Measurements from ENCODE around the gene FNIP2.

Gene FNIP2

DNA sequence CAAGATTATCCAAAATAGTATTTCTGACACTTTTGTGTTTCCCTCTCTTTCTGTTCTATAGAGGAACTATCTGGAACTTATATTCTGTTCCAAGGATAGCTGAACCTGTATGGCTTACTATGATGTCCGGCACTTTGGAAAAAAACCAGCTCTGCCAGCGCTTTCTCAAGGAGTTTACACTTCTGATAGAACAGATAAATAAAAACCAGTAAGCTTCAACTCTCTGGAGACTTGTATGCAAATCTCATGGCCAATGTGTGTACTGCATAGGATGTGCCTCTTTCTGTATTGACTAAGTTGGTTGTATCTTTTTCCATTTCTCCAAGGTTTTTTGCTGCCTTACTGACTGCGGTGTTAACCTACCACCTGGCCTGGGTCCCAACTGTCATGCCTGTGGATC is 92.5 kb downstream of the FNIP2 start:
- Histone ChIP-seq H3K4me1 (ENCODE audit: insufficient read depth, low read length) (no peaks in the 10 kb centered on the region), H3K4me3 (ENCODE audit: low read length) (no peak overlapping the region), H3K9me3 (ENCODE audit: insufficient read depth, low read depth, low read length) (no peaks in the 10 kb centered on the region), H3K27ac (ENCODE audit: low read depth, low read length) (no peak overlapping the region), H3K27me3 (ENCODE audit: insufficient read depth, low read length) (no peaks in the 10 kb centered on the region), H3K9ac (ENCODE audit: low read depth, low read length) (no peak overlapping the region), H3K36me3 (ENCODE audit: insufficient read depth, low read length) (peaks cover 23% of the 10 kb centered on the region)
- 92% methylated on average over 3 of the region's 3 CpGs for WGBS

DNA sequence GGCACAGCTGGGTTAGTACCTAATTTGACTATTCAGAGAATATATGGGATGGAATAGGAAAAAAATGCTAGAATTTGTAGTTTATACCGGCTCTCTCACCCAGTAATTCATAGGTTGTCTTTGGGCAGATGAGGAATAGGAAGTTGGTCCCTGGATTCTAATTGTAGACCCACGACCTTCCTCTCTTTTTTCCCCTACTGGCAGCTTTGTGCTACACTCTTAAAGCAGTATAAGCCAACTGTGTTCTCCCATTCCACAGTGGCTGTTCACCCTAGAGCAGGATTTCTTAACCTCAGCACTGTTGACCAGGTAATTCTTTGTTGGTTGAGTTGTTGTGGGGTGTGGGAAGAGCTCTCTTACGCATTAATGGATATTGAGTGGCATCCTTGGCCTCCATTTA is 92.9 kb downstream of the FNIP2 start:
- no peaks in the 10 kb centered on the region for H3K9me3 ChIP-seq (ENCODE audit: insufficient read depth, low read depth, low read length)
- no peak overlapping the region for H3K27ac ChIP-seq (ENCODE audit: low read depth, low read length)
- H3K9ac ChIP-seq (ENCODE audit: low read depth, low read length): no peak overlapping the region
- H3K4me1 ChIP-seq (ENCODE audit: insufficient read depth, low read length): no peaks in the 10 kb centered on the region
- 85% methylated on average over 3 of the region's 3 CpGs for WGBS
- peaks cover 23% of the 10 kb centered on the region for H3K36me3 ChIP-seq (ENCODE audit: insufficient read depth, low read length)
- no peak overlapping the region for H3K4me3 ChIP-seq (ENCODE audit: low read length)
- H3K27me3 ChIP-seq (ENCODE audit: insufficient read depth, low read length): no peaks in the 10 kb centered on the region

DNA sequence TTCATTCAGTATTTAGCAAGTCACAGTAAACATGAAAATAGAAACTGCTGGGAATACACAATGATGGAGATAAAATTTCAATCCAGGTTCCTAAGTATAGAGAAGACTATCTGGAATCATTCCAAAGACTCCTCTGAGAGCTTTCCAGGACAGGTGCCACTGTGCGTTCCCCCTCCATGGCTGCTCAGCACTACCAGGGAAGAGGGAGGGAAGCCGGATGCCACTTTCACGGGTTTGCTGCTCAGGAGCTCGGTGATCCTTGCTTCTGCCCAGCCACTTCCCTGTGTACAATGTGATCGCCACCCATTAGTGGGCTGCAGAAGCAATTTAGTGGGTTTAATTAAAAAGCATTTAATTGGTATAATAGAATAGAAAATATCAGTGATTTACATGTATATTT is 94.5 kb downstream of the FNIP2 start:
- peaks cover 23% of the 10 kb centered on the region for H3K36me3 ChIP-seq (ENCODE audit: insufficient read depth, low read length)
- H3K9ac ChIP-seq (ENCODE audit: low read depth, low read length): no peak overlapping the region
- no peaks in the 10 kb centered on the region for H3K9me3 ChIP-seq (ENCODE audit: insufficient read depth, low read depth, low read length)
- WGBS: 98% methylated on average over 5 of the region's 5 CpGs
- H3K4me3 ChIP-seq (ENCODE audit: low read length): no peak overlapping the region
- no peaks in the 10 kb centered on the region for H3K4me1 ChIP-seq (ENCODE audit: insufficient read depth, low read length)
- H3K27me3 ChIP-seq (ENCODE audit: insufficient read depth, low read length): no peaks in the 10 kb centered on the region
- no peak overlapping the region for H3K27ac ChIP-seq (ENCODE audit: low read depth, low read length)

DNA sequence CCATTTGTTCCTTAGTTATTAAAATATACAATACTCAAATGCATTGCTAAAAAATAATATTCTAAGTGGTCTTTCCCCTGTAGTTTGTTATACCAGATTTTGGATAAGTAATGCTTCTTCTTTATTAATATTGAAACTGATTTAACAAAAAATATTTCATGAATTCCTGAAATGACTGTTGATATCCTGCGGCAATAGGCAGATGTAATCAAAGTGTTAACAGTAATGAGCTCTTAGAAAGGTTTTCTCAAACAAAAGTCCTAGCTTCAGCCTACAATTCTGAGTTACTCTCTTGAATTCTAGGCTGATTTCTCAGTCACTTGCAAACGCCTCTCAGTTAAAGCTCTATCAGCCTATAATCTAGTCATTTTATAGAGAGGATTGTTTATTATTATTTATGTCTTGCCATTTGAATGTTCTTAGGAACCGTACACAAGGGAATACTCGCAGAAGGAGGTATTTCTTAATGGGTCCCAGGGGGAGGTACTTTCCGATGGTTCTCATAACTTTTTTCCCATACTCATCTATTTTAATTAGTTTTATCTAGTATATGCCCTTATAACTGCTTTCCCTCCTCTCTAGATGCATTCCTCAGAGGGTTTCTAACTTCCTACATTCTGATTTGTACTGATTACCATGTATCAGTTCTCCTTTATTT is 96.8 kb downstream of the FNIP2 start:
- H3K9ac ChIP-seq (ENCODE audit: low read depth, low read length): no peak overlapping the region
- H3K4me3 ChIP-seq (ENCODE audit: low read length): no peak overlapping the region
- H3K4me1 ChIP-seq (ENCODE audit: insufficient read depth, low read length): no peaks in the 10 kb centered on the region
- H3K36me3 ChIP-seq (ENCODE audit: insufficient read depth, low read length): peaks cover 23% of the 10 kb centered on the region
- 93% methylated on average over 3 of the region's 5 CpGs for WGBS
- H3K27me3 ChIP-seq (ENCODE audit: insufficient read depth, low read length): no peaks in the 10 kb centered on the region
- H3K27ac ChIP-seq (ENCODE audit: low read depth, low read length): no peak overlapping the region
- no peaks in the 10 kb centered on the region for H3K9me3 ChIP-seq (ENCODE audit: insufficient read depth, low read depth, low read length)

DNA sequence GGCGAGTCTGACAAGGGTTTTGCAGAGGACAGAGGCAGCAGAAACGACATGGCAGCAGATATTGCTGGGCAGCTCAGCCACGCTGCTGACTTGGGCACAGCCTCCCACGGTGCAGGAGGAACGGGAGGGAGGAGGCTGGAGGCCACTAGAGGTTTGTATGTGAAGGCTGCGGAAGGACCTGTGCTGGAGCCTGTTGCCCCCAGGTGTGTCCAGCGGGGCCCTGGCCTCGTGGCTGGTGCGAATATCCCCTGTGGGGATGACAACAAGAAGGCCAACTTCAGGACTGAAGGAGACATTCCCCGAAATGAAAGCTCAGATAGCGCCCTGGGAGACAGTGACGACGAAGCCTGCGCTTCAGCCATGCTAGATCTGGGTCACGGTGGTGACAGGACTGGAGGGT is 100.2 kb downstream of the FNIP2 start:
- no peaks in the 10 kb centered on the region for H3K9me3 ChIP-seq (ENCODE audit: insufficient read depth, low read depth, low read length)
- no peak overlapping the region for H3K27ac ChIP-seq (ENCODE audit: low read depth, low read length)
- H3K27me3 ChIP-seq (ENCODE audit: insufficient read depth, low read length): no peaks in the 10 kb centered on the region
- peaks cover 7% of the 10 kb centered on the region; the same call in 1 of the 2 replicates for H3K36me3 ChIP-seq (ENCODE audit: insufficient read depth, low read length)
- H3K4me1 ChIP-seq (ENCODE audit: insufficient read depth, low read length): no peaks in the 10 kb centered on the region
- no peak overlapping the region for H3K9ac ChIP-seq (ENCODE audit: low read depth, low read length)
- WGBS: 95% methylated on average over 15 of the region's 15 CpGs
- H3K4me3 ChIP-seq (ENCODE audit: low read length): no peak overlapping the region

DNA sequence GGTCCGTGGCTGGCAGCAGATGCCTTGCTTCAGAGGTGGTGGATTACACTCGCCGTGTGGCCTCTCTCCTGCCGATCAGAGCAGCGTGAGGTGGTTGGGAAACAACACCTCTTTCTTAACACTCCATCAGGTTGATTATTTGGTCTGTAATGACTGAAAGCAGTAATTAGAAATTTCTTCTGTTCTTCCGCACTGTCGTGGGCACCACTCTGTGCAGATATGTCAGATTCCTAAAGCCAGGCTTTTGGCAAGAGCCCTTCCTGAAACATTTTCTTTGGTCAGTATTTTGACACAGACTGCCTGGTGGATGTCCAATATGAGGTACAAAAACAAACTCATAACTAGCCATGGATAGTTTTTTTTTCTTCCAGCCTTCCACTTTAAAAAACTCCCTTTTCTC is 100.9 kb downstream of the FNIP2 start:
- WGBS: 84% methylated on average over 7 of the region's 7 CpGs
- Histone ChIP-seq H3K9ac (ENCODE audit: low read depth, low read length) (no peak overlapping the region), H3K4me3 (ENCODE audit: low read length) (no peak overlapping the region), H3K9me3 (ENCODE audit: insufficient read depth, low read depth, low read length) (no peaks in the 10 kb centered on the region), H3K4me1 (ENCODE audit: insufficient read depth, low read length) (no peaks in the 10 kb centered on the region), H3K27ac (ENCODE audit: low read depth, low read length) (no peak overlapping the region), H3K27me3 (ENCODE audit: insufficient read depth, low read length) (no peaks in the 10 kb centered on the region), H3K36me3 (ENCODE audit: insufficient read depth, low read length) (peaks cover 7% of the 10 kb centered on the region; the same call in 1 of the 2 replicates)

DNA sequence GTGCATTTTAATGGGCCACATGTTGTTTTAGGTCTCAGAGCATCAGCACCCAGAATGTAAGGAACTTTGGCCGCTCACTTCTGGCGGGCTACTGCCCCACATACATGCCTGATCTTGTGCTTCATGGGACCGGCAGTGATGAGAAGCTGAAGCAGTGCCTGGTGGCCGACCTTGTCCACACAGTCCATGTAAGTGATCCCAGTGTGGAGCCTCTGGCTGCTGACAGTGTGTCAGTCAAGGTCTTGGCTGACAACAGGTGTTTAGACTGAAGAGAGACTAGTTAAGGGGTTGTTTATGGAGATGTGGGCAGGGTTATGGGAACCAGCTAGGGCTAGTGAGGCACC is 101.4 kb downstream of the FNIP2 start:
- Histone ChIP-seq H3K27me3 (ENCODE audit: insufficient read depth, low read length) (no peaks in the 10 kb centered on the region), H3K4me1 (ENCODE audit: insufficient read depth, low read length) (no peaks in the 10 kb centered on the region), H3K9me3 (ENCODE audit: insufficient read depth, low read depth, low read length) (no peaks in the 10 kb centered on the region), H3K36me3 (ENCODE audit: insufficient read depth, low read length) (peaks cover 7% of the 10 kb centered on the region; the same call in 1 of the 2 replicates), H3K27ac (ENCODE audit: low read depth, low read length) (no peak overlapping the region), H3K4me3 (ENCODE audit: low read length) (no peak overlapping the region), H3K9ac (ENCODE audit: low read depth, low read length) (no peak overlapping the region)
- 90% methylated on average over 4 of the region's 4 CpGs for WGBS

DNA sequence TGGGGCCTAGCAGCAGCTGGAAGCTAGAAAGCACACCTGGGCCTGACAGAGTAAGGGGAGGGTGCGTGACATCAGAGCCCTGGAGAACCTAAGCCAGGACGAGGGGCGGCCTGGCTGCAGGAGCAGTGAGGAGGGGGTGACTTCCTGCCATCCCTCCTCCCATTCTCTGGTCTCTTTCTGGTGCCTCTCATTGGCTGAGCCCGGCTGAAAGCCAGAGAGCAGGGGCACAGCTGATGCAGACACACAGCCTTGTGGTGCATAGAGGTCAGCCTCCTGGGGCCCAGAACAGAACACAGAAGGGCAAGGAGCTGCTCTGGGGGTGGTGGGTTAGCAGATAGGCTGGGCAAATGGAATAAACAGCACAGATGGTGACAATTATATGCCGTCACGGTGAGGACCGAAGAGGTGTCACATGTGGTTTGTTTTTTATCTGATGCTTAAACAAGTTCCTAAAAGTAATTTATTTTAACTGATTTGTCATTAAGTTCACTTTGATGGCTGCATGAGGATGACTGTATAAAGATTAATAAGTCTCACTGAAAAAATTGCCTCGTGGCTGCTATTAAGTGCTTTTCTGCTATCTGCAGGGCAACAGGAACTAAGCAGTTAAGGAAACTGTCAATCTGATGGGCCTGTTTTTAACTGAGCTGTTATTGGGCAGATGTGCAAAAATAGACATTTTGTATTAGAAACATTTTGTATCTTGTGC is 102.0 kb downstream of the FNIP2 start:
- Histone ChIP-seq H3K9ac (ENCODE audit: low read depth, low read length) (no peak overlapping the region), H3K36me3 (ENCODE audit: insufficient read depth, low read length) (peaks cover 7% of the 10 kb centered on the region; the same call in 1 of the 2 replicates), H3K27me3 (ENCODE audit: insufficient read depth, low read length) (no peaks in the 10 kb centered on the region), H3K4me3 (ENCODE audit: low read length) (no peak overlapping the region), H3K9me3 (ENCODE audit: insufficient read depth, low read depth, low read length) (no peaks in the 10 kb centered on the region), H3K4me1 (ENCODE audit: insufficient read depth, low read length) (no peaks in the 10 kb centered on the region), H3K27ac (ENCODE audit: low read depth, low read length) (no peak overlapping the region)
- 83% methylated on average over 8 of the region's 8 CpGs for WGBS

DNA sequence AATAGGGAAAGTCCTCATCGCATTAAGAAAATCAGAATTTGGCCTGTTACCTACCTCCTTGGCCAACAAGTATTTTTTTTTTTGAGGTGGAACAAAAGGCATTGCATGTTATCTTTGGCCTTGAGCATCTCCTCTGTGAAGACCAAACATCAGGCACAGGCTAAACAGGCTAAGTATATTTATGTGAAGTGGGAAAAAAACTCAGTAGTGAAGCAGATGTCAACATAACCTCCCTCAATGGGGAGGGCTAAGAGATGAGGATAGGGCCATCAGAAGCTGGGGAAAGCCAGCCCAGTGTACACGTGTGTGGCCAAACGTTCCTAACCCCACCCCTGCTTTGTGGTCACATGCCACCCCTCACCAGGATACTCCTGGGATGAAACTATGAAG is 102.5 kb downstream of the FNIP2 start:
- Histone ChIP-seq H3K27ac (ENCODE audit: low read depth, low read length) (no peak overlapping the region), H3K4me3 (ENCODE audit: low read length) (no peak overlapping the region), H3K9ac (ENCODE audit: low read depth, low read length) (no peak overlapping the region), H3K27me3 (ENCODE audit: insufficient read depth, low read length) (no peaks in the 10 kb centered on the region), H3K36me3 (ENCODE audit: insufficient read depth, low read length) (peaks cover 7% of the 10 kb centered on the region; the same call in 1 of the 2 replicates), H3K9me3 (ENCODE audit: insufficient read depth, low read depth, low read length) (no peaks in the 10 kb centered on the region), H3K4me1 (ENCODE audit: insufficient read depth, low read length) (no peaks in the 10 kb centered on the region)
- WGBS: 84% methylated on average over 3 of the region's 3 CpGs

DNA sequence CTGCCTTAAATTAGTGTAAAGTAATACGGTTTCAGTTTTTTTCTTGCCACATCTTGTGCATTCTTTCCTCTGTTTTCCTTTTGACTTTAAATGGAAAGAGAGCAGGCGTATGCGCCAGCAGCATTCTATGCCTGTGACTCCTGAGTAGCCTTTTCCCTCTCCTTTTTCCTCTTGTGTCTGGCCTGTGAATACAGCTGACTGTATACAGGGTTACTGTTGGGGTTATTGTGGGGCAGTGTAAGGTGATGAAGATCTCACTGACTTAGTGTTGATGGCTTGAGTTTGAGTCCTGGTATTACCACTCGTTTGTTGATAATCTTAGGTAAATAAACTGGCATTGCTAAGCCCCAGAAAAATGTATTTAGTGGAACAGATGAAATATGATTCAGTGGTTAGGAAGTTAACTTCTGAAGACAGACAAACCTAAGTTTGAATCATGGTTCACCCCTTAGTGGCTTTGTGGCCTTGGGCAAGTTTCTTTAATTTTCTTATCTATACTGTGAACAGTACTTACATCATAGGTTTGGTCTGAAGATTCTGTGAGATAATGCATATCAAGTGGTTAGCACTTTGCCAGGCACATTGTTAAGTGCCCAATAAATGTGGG is 105.1 kb downstream of the FNIP2 start:
- Histone ChIP-seq H3K4me3 (ENCODE audit: low read length) (no peak overlapping the region), H3K36me3 (ENCODE audit: insufficient read depth, low read length) (peaks cover 8% of the 10 kb centered on the region; the same call in 1 of the 2 replicates), H3K27me3 (ENCODE audit: insufficient read depth, low read length) (no peaks in the 10 kb centered on the region), H3K9ac (ENCODE audit: low read depth, low read length) (no peak overlapping the region), H3K27ac (ENCODE audit: low read depth, low read length) (no peak overlapping the region), H3K4me1 (ENCODE audit: insufficient read depth, low read length) (no peaks in the 10 kb centered on the region), H3K9me3 (ENCODE audit: insufficient read depth, low read depth, low read length) (no peaks in the 10 kb centered on the region)
- WGBS: 93% methylated on average over 4 of the region's 4 CpGs

DNA sequence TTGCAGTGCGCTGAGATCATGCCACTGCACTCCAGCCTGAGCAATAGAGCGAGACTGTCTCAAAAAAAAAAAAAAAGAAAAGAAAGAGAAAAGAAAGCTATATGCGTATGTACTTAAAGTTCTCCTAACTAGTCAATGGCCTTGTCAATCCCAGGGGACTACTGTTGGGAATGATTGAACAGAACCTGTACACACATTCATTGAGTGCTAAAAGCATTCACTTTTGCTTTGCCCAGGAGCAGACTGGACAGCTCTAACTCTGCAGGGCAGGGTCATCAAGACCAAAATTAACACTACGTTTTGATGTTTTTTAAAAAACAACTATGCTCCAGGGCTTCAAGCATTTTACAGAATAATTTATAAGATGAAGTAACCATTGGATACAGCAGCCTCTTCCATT is 106.2 kb downstream of the FNIP2 start:
- no peaks in the 10 kb centered on the region for H3K27me3 ChIP-seq (ENCODE audit: insufficient read depth, low read length)
- H3K9ac ChIP-seq (ENCODE audit: low read depth, low read length): no peak overlapping the region
- no peaks in the 10 kb centered on the region for H3K9me3 ChIP-seq (ENCODE audit: insufficient read depth, low read depth, low read length)
- 0 out of 2 replicates have a peak, but pooled peaks cover 2% of the 10 kb centered on the region for H3K36me3 ChIP-seq (ENCODE audit: insufficient read depth, low read length)
- WGBS: 94% methylated on average over 4 of the region's 4 CpGs
- no peak overlapping the region for H3K4me3 ChIP-seq (ENCODE audit: low read length)
- H3K27ac ChIP-seq (ENCODE audit: low read depth, low read length): no peak overlapping the region
- H3K4me1 ChIP-seq (ENCODE audit: insufficient read depth, low read length): no peaks in the 10 kb centered on the region

Measured in HUES64 (cell line).